ENCODE measurements around the gene UBE2Q1. TPM values are rescaled to one million over a fixed set of nuclear protein-coding genes. Genes with fewer than 3 reads are reported as not detected.

Gene UBE2Q1
- 49.4 to 65.4 TPM (median 58.8 TPM) in 5 replicates for total RNA-seq (2022; extraction: Qiagen RNA extraction)

GRCh38 chr1:154557939-154558719 is at the start of gene UBE2Q1:
UBE2Q1 (minus strand) TSS chr1:154558662; CDS start chr1:154558553, 109 bp downstream.

GRCh38 chr1:154607609-154608396 is 49.3 kb upstream of the UBE2Q1 start, which contains the start of gene ADAR:
ADAR (minus strand) TSS chr1:154608186; CDS start chr1:154608006, 180 bp downstream.

DNA sequence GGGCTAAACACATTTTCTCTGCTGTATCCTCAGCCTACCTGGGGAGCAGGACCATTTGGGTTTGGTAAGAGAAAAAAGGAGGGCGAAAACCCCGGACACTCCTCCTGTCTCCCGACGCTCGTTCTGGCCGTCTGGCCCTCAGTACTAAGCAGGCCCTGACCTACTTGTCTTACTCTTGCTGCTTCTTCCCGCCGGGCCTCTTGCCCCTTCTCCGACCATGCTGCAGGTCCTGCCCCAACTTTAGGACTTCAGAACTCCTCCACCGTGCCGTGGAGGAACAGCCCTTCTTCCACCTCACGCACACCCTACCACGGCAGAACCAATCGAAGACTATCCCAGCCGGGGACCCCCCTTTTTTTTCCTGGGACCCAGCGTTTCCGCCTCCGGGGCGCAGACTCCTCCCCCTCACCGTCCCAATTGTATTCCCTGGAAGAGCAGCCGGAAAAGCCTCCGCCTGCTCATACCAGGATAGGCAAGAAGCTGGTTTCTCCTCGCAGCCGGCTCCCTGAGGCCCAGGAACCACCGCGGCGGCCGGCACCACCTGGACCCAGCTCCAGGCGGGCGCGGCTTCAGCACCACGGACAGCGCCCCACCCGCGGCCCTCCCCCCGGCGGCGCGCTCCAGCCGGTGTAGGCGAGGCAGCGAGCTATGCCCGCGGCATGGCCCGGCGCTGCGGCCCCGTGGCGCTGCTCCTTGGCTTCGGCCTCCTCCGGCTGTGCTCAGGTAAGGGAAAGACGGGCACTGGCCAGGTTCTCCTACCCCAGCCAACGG is 9.1 kb upstream of the UBE2Q1 start, which contains the start of gene CHRNB2:
Gene CHRNB2, plus strand, starts transcription at position 393 of the 771 bp plus-strand sequence. Its CDS starts 267 bp downstream, at position 660.

DNA sequence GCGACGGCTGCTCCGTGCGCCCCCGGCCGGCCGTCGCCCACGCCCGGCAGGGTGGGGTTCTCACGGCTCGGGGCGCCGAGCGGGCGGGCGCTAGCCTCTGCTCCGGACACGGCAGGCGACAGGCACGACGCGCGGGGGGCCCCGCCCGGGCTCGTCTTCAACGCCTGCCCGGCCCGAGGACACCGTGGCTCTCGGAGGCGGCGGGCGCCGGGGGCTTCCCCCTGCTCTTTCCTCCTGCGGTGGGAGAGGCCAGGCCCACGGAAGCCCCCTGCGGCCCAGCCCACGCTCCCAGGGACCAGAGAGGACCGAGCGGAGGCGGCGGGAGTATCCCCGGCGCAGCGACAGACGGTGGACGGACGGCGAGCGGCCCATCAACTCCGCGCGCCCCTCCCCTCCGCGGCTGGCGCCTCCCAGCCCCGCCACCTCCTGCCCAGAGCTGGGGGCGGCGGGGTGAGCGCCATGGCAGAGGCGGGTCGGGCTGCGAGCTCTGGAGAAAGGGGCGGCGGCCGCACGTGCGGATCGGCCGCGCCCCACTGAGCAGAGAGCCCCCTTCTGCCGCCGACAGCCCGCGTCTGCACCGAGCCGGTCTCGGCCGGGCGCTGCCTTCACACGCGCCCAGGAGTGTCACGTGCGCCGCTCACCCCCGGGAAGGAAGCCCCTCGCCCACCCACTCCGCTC is 56.3 kb downstream of the UBE2Q1 start, which contains the start of the genes SHE and TDRD10:
Gene SHE, minus strand, starts transcription at position 347 of the 678 bp plus-strand sequence. CDS start 386 bp downstream, outside the sequence.
Gene TDRD10, plus strand, starts transcription at position 154 of the 678 bp plus-strand sequence. CDS start 4,685 bp downstream, outside the sequence.

Other genes with a start within 250 kb of the UBE2Q1 start
- gene AQP10, start 237.6 kb downstream of the UBE2Q1 start, total RNA-seq (2022; extraction: Qiagen RNA extraction): not detected in 5 replicates
- gene ATP8B2, start 233.1 kb downstream of the UBE2Q1 start, total RNA-seq (2022; extraction: Qiagen RNA extraction): 30.7 to 36.3 TPM (median 35.6 TPM) in 5 replicates
- 22.3 to 28.8 TPM (median 23.7 TPM) in 5 replicates for gene IL6R, start 153.3 kb downstream of the UBE2Q1 start, total RNA-seq (2022; extraction: Qiagen RNA extraction)
- 0.05 to 0.06 TPM in 2 of 5 replicates, not detected in the others for gene TDRD10, start 56.4 kb downstream of the UBE2Q1 start, total RNA-seq (2022; extraction: Qiagen RNA extraction)
- 0.10 to 0.17 TPM (median 0.15 TPM) in 5 replicates for gene SHE, start 56.2 kb downstream of the UBE2Q1 start, total RNA-seq (2022; extraction: Qiagen RNA extraction)
- 0.32 to 0.51 TPM (median 0.39 TPM) in 5 replicates for gene CHRNB2, start 9.1 kb upstream of the UBE2Q1 start, total RNA-seq (2022; extraction: Qiagen RNA extraction)
- gene ADAR, start 49.5 kb upstream of the UBE2Q1 start, total RNA-seq (2022; extraction: Qiagen RNA extraction): 64.8 to 79.2 TPM (median 70.8 TPM) in 5 replicates